SK-N-SH treated with all-trans-retinoic acid at 6 μM for 48 hours (cell line): ENCODE results near the gene RAB7B.

Source experiments
- ATAC-seq: fragments of 200-7000 bp; cut with Tn5 transposase; 3 replicates; pipeline ENCODE4 v1.9.1; 2020; ENCODE audit warnings: mild to moderate bottlenecking, moderate library complexity
- BACH2 ChIP-seq: fragments of 250-450 bp; sonication (Bioruptor Pico); IDR thresholded peaks from 2 replicates; pipeline ENCODE4 v1.9.0; 2021; ENCODE audit warnings: mild to moderate bottlenecking, borderline replicate concordance
- CSDC2 ChIP-seq: fragments of 250-450 bp; sonication (Bioruptor Pico); IDR thresholded peaks from 2 replicates; pipeline ENCODE4 v1.5.0; 2020; ENCODE audit warnings: mild to moderate bottlenecking, moderate library complexity
- ESRRG ChIP-seq: fragments of 250-450 bp; sonication (Bioruptor Pico); IDR thresholded peaks from 2 replicates; pipeline ENCODE4 v1.6.1; 2021; ENCODE audit warnings: mild to moderate bottlenecking
- GLIS3 ChIP-seq: fragments of 250-450 bp; sonication (Bioruptor Pico); IDR thresholded peaks from 2 replicates; pipeline ENCODE4 v1.5.0; 2020; ENCODE audit warnings: mild to moderate bottlenecking, moderate library complexity
- ISL1 ChIP-seq: fragments of 250-450 bp; sonication (Bioruptor Pico); IDR thresholded peaks from 2 replicates; pipeline ENCODE4 v2.1.2; 2022; ENCODE audit warnings: mild to moderate bottlenecking, moderate library complexity
- OSR1 ChIP-seq: fragments of 250-450 bp; sonication (Bioruptor Pico); IDR thresholded peaks from 2 replicates; pipeline ENCODE4 v1.8.0; 2022; ENCODE audit warnings: moderate library complexity, mild to moderate bottlenecking, inconsistent platforms
- PPARA ChIP-seq: fragments of 250-450 bp; sonication (Bioruptor Pico); IDR thresholded peaks from 2 replicates; pipeline ENCODE4 v1.5.0; 2020; ENCODE audit warnings: mild to moderate bottlenecking, borderline replicate concordance
- RARB ChIP-seq: fragments of 250-450 bp; sonication (Bioruptor Pico); IDR thresholded peaks from 2 replicates; pipeline ENCODE4 v1.8.0; 2021; ENCODE audit warnings: mild to moderate bottlenecking, moderate library complexity
- SNAI2 ChIP-seq: fragments of 250-450 bp; sonication (Bioruptor Pico); IDR thresholded peaks from 2 replicates; pipeline ENCODE4 v1.5.0; 2020; ENCODE audit warnings: mild to moderate bottlenecking, moderate library complexity
- TCF4 ChIP-seq: fragments of 250-450 bp; sonication (Bioruptor Pico); IDR thresholded peaks from 2 replicates; pipeline ENCODE4 v1.8.0; 2021; ENCODE audit warnings: mild to moderate bottlenecking, moderate library complexity, borderline replicate concordance
- ZC3H10 ChIP-seq: fragments of 250-450 bp; sonication (Bioruptor Pico); IDR thresholded peaks from 2 replicates; pipeline ENCODE4 v1.5.1; 2021; ENCODE audit warnings: mild to moderate bottlenecking, moderate library complexity
- ZFP3 ChIP-seq: fragments of 250-450 bp; sonication (Bioruptor Pico); IDR thresholded peaks from 2 replicates; pipeline ENCODE4 v1.5.0; 2020; ENCODE audit warnings: mild to moderate bottlenecking, moderate library complexity
- ZFP30 ChIP-seq: fragments of 450-650 bp; formaldehyde crosslinking; IDR thresholded peaks from 2 replicates; pipeline ENCODE4 v1.5.0; 2022; ENCODE audit warnings: mild to moderate bottlenecking, moderate library complexity
- ZNF565 ChIP-seq: fragments of 450-650 bp; formaldehyde crosslinking; conservative IDR thresholded peaks from 2 replicates; pipeline ENCODE4 v1.5.0; 2020; ENCODE audit warnings: low read depth, mild to moderate bottlenecking, moderate library complexity
- ZNF70 ChIP-seq: fragments of 450-650 bp; formaldehyde crosslinking; IDR thresholded peaks from 2 replicates; pipeline ENCODE4 v1.5.0; 2020; ENCODE audit warnings: mild to moderate bottlenecking, moderate library complexity
- ZNF8 ChIP-seq: fragments of 450-650 bp; formaldehyde crosslinking; IDR thresholded peaks from 2 replicates; pipeline ENCODE4 v1.5.0; 2020; ENCODE audit warnings: mild to moderate bottlenecking, moderate library complexity
- TF ChIP-seq, protein P1 (sequence below): fragments of 250-450 bp; sonication (Bioruptor Pico); IDR thresholded peaks from 2 replicates; pipeline ENCODE4 v1.8.0; 2021; ENCODE audit warnings: low read depth, mild to moderate bottlenecking, moderate library complexity, borderline replicate concordance
- TF ChIP-seq, protein P2 (sequence below): fragments of 250-450 bp; sonication (Bioruptor Pico); IDR thresholded peaks from 2 replicates; pipeline ENCODE4 v1.8.0; 2020; ENCODE audit warnings: mild to moderate bottlenecking, moderate library complexity, borderline replicate concordance
- TF ChIP-seq, protein P3 (sequence below): fragments of 250-450 bp; sonication (Bioruptor Pico); IDR thresholded peaks from 2 replicates; pipeline ENCODE4 v1.5.0; 2020; ENCODE audit warnings: mild to moderate bottlenecking, moderate library complexity
- TF ChIP-seq, protein P4 (sequence below): fragments of 250-450 bp; sonication (Bioruptor Pico); IDR thresholded peaks from 2 replicates; pipeline ENCODE4 v1.5.1; 2020; ENCODE audit warnings: low read depth, mild to moderate bottlenecking, moderate library complexity
- TF ChIP-seq, protein P5 (sequence below): fragments of 250-450 bp; sonication (Bioruptor Pico); IDR thresholded peaks from 2 replicates; pipeline ENCODE4 v1.5.1; 2021; ENCODE audit warnings: mild to moderate bottlenecking, moderate library complexity

The RAB7B gene

DNA sequence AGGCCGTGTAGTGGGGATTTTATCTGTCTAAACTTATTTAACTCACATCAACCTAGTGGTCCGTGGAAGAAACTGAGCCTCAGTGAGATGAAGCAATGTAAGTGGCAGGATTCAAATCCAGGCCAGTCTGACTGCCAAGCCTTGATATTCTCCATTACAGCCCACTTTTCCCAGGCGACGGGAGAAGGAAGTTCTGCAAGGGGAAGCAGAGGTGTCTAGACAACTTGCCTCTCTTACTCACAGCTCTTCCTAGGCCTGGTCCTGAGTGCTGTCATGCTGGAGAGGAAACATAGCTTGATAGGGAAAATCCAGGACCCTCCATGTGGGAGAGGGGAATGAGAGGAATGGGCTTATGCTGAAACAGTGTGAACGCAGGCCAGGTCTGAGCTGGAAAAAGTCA, 11.4 kb upstream of the RAB7B start:
- TF ChIP-seq ZFP3 (CRISPR knock-in tag) (no peak), CSDC2 (CRISPR knock-in tag) (no peak), ESRRG (CRISPR knock-in tag) (no peak), BACH2 (no peak), PPARA (CRISPR knock-in tag) (no peak)
- TF ChIP-seq, protein P1, sequence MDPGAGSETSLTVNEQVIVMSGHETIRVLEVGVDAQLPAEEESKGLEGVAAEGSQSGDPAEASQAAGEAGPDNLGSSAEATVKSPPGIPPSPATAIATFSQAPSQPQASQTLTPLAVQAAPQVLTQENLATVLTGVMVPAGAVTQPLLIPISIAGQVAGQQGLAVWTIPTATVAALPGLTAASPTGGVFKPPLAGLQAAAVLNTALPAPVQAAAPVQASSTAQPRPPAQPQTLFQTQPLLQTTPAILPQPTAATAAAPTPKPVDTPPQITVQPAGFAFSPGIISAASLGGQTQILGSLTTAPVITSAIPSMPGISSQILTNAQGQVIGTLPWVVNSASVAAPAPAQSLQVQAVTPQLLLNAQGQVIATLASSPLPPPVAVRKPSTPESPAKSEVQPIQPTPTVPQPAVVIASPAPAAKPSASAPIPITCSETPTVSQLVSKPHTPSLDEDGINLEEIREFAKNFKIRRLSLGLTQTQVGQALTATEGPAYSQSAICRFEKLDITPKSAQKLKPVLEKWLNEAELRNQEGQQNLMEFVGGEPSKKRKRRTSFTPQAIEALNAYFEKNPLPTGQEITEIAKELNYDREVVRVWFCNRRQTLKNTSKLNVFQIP (CRISPR knock-in tag) = no peak
- ATAC-seq = no peak

DNA sequence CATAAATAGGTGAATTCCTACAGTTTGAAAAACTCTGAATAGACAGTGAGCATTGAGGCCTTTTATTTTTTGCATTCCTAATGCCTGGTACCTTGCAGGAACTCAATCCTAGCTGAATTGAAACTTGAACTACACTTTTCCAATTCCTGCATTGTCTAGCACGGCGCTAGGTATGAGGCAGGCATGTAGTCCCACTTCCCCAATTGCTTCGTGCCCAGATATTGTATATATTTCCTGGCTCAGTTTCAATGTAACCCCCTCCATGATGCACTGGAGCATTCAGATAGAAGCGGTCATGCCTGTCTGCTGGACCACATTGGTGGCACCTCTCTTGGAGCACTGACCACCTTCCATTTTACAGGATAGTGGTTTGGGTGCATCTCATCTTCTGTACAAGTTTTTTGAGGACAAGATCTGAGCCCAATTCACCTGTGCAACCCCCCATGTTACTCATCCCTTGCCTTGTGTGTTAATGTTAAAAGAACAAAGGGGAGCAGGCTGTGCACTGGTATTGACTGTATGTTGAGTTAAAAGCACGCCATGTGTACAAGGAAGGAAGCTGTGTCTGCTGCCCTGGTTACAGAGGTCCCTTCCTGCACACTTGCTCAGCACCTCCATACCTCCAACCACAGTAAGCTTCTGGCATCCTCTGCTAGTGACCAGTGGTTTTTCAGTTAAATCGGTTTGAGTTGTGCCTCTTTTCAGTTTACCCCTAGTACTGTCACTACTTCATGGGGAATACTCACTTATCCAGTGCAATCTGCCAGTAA, 10.0 kb upstream of the RAB7B start:
- TF ChIP-seq, protein P2, sequence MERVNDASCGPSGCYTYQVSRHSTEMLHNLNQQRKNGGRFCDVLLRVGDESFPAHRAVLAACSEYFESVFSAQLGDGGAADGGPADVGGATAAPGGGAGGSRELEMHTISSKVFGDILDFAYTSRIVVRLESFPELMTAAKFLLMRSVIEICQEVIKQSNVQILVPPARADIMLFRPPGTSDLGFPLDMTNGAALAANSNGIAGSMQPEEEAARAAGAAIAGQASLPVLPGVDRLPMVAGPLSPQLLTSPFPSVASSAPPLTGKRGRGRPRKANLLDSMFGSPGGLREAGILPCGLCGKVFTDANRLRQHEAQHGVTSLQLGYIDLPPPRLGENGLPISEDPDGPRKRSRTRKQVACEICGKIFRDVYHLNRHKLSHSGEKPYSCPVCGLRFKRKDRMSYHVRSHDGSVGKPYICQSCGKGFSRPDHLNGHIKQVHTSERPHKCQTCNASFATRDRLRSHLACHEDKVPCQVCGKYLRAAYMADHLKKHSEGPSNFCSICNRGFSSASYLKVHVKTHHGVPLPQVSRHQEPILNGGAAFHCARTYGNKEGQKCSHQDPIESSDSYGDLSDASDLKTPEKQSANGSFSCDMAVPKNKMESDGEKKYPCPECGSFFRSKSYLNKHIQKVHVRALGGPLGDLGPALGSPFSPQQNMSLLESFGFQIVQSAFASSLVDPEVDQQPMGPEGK (CRISPR knock-in tag) = no peak
- TF ChIP-seq RARB (CRISPR knock-in tag) (no peak), PPARA (CRISPR knock-in tag) (no peak), TCF4 (no peak), SNAI2 (CRISPR knock-in tag) (no peak), GLIS3 (CRISPR knock-in tag) (no peak), ZNF8 (CRISPR knock-in tag) (no peak), ZFP30 (no peak), CSDC2 (CRISPR knock-in tag) (no peak), BACH2 (no peak), ZNF565 (CRISPR knock-in tag) (no peak), ZC3H10 (CRISPR knock-in tag) (no peak), ISL1 (CRISPR knock-in tag) (no peak)
- TF ChIP-seq, protein P3, sequence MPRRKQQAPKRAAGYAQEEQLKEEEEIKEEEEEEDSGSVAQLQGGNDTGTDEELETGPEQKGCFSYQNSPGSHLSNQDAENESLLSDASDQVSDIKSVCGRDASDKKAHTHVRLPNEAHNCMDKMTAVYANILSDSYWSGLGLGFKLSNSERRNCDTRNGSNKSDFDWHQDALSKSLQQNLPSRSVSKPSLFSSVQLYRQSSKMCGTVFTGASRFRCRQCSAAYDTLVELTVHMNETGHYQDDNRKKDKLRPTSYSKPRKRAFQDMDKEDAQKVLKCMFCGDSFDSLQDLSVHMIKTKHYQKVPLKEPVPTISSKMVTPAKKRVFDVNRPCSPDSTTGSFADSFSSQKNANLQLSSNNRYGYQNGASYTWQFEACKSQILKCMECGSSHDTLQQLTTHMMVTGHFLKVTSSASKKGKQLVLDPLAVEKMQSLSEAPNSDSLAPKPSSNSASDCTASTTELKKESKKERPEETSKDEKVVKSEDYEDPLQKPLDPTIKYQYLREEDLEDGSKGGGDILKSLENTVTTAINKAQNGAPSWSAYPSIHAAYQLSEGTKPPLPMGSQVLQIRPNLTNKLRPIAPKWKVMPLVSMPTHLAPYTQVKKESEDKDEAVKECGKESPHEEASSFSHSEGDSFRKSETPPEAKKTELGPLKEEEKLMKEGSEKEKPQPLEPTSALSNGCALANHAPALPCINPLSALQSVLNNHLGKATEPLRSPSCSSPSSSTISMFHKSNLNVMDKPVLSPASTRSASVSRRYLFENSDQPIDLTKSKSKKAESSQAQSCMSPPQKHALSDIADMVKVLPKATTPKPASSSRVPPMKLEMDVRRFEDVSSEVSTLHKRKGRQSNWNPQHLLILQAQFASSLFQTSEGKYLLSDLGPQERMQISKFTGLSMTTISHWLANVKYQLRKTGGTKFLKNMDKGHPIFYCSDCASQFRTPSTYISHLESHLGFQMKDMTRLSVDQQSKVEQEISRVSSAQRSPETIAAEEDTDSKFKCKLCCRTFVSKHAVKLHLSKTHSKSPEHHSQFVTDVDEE (CRISPR knock-in tag) = no peak
- TF ChIP-seq, protein P1 (CRISPR knock-in tag) = no peak
- TF ChIP-seq, protein P4, sequence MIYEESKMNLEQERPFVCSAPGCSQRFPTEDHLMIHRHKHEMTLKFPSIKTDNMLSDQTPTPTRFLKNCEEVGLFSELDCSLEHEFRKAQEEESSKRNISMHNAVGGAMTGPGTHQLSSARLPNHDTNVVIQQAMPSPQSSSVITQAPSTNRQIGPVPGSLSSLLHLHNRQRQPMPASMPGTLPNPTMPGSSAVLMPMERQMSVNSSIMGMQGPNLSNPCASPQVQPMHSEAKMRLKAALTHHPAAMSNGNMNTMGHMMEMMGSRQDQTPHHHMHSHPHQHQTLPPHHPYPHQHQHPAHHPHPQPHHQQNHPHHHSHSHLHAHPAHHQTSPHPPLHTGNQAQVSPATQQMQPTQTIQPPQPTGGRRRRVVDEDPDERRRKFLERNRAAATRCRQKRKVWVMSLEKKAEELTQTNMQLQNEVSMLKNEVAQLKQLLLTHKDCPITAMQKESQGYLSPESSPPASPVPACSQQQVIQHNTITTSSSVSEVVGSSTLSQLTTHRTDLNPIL (CRISPR knock-in tag) = no peak
- no peak for ATAC-seq

DNA sequence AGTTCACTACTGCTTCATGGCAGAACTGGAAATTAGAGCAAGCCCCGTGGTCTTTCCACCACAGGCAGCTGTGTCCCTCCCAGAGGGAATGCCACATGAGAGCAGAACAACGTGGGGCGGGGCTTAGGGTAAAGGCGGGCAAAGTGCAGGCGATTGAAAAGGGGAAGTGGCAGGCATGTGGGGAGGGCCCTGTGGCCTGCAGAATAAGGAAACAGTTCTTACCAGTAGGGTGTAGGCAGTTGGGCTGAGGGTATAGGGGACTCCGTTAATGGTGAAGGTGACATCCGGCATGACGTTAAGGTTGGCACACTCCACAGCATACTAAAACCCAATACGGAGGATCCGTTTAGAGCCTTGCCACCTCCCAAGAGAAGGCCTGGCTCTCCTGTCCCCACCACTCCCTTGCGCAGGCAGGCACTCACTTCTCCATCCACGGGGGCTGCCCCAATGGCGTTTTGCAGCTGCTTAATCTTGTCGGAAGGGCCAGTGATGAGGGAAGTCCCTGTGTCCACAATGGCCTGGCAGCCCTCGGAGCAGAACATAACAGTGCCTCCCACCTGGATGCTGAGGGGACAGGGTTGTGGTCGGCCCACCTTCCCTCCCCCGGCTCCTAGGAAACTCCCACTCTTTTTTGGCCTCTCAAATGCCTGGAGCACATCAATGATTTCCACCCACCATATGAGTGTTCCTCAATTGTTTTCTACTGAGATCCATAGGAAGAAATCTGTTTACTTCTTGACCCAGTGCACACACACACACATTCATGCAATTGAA, 9.1 kb upstream of the RAB7B start:
- ATAC-seq = no peak
- TF ChIP-seq ZC3H10 (CRISPR knock-in tag) (no peak), ZNF70 (no peak), ZFP3 (CRISPR knock-in tag) (no peak), ZNF8 (CRISPR knock-in tag) (no peak), CSDC2 (CRISPR knock-in tag) (no peak), TCF4 (no peak), OSR1 (no peak), GLIS3 (CRISPR knock-in tag) (no peak), BACH2 (no peak), ZNF565 (CRISPR knock-in tag) (no peak), ISL1 (CRISPR knock-in tag) (no peak)
- TF ChIP-seq, protein P4 (CRISPR knock-in tag) = no peak
- TF ChIP-seq, protein P5, sequence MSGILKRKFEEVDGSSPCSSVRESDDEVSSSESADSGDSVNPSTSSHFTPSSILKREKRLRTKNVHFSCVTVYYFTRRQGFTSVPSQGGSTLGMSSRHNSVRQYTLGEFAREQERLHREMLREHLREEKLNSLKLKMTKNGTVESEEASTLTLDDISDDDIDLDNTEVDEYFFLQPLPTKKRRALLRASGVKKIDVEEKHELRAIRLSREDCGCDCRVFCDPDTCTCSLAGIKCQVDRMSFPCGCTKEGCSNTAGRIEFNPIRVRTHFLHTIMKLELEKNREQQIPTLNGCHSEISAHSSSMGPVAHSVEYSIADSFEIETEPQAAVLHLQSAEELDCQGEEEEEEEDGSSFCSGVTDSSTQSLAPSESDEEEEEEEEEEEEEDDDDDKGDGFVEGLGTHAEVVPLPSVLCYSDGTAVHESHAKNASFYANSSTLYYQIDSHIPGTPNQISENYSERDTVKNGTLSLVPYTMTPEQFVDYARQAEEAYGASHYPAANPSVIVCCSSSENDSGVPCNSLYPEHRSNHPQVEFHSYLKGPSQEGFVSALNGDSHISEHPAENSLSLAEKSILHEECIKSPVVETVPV = no peak
- TF ChIP-seq, protein P2 (CRISPR knock-in tag) = no peak
